HG03095 (cell line): ENCODE measurements around the gene HLCS.
"Not testable (repeated sequence)": the region's sequence is repeated elsewhere in the genome, so short reads cannot be mapped to it uniquely, and the experiment has no call there.

ENCODE experiments used
- ATAC-seq: cut with Tn5 transposase; IDR thresholded peaks from one replicate; pipeline ENCODE4 v1.9.1; 2021; ENCODE audit warnings: moderate library complexity; ENCODE audit not compliant: unreplicated experiment

Gene HLCS

DNA sequence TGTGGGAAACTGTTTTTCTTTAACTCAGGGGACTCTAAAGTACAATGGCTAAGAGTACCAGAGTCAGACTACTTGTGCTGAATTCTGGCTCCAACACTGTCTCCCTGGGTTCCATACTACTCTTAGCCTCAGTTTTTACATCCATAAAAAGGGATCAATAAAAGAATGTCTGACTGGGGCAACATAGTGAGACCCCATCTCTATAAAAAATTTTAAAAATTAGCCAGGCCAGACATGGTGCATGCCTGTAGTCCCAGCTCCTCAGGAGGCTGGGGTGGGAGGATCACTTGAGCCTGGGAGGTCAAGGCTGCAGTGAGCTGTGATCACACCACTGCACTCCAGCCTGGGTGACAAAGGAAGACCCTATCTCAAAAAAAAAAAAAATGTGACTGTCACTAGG, 150.4 kb downstream of the HLCS start:
- ATAC-seq = not testable (repeated sequence)

DNA sequence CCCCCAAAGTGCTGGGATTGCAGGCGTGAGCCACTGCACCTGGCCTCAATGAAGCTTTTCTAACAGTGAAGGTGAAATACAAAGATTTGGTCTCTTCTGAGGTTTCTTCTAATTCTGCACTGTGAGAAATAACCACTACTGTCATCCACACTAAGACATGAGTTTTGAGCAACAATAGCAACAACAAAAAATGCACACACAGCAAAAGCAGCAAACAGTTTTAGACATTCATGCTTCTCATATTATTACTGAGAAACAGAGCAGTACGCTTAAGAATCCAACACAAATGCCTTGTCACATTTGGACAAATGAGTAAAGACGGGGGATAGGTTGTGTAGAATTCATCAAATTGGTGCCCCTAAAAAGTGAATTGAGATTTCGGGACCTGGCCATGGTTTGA, 151.2 kb downstream of the HLCS start:
- ATAC-seq = no peak

DNA sequence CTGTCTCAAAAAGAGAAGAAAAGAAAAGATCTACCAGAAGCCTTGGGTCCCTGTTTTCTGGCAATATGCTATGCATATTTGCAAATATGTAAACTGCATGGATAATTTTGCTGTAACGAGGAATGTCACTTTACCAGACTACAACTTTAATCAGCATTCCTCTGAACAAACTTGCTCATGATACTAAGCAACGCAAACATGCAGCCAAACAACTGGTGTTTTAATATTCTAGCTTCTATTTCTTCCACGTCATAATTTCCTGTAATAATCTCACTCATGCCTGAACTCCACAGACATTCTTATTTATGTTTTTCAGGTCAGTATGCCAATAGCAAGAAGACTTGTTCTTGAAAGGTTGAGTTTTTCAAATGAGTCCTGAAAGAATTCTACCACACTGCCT, 153.4 kb downstream of the HLCS start:
- no peak for ATAC-seq

DNA sequence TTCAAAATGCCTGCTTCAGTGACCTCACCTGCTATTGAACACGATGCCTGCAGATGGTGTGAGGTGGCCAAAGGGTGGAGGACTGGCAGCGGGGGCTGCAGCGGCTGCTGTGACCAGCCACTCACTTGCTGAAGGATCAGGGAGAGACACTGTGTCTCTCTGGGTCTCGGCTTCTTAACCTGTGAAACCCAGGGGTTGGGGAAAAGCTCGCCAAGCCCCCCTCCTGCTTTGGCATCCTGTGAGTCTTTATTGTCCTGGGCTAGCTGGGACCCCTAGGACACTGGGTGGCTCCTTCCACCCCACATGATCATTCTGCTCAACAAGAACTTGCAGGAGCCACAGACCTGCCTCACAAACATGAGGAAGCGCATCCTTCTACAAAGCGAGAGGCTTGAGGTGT, 154.7 kb downstream of the HLCS start:
- ATAC-seq = no peak

DNA sequence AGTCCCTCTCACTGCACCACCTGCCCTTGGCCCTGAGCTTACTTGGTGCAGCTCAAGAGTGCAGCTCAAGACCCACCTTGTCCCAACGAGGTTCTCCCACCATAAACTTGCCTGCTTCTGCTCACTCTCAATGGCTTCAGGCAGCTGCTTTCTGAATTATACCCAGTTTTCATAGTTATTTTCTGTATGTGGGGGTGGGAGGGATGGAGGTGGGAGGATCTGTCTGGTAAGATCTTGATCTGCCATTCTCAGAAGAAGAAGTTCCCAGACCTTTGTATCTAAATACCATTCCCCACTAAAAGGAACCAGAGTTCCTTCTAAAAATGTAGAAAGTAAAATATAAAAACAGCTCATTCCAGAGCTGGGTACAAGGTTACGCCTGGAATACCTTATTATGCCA, 156.0 kb downstream of the HLCS start:
- ATAC-seq = no peak

DNA sequence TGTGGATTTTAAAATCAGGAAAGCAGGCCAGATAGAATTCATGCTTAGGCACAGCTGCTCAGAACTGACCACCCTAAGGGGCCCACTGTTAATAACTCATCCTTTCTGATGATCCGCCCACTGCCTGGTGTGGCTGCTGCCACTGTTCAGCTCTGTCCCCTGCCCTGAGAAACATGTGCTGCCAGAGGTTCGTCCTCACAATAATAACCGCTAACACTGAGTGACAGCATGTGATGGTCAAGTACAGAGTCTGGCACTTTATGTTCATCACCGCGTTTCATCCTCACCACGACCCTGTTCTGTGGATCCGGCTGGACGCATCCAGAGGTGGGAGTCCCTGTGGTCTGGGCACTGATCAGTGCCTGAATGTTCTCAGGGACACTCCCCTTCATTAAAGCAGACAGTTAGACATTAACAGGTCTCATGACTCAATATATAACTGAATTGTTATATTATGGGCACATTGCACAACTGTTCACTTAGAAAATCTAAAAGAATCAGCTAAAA, 159.0 kb downstream of the HLCS start:
- no peak for ATAC-seq

DNA sequence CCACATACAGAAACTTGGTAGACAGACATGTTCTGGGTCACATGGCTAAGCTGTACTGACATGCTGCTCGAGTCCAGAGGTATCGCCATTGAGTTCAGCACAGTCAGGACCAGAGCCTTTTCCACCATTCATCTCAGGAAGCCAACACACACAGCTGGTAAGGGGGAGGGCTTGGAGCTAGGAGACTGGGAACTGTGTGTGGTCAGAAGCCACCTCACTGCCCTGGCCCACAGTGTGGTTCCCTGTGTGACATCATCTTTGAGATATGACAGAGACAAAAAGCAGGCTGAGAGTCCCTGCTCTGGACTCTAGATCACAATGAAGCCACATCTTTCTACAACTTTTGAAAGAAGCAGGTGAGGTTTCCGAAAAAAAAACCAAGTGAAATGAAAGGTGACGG, 160.4 kb downstream of the HLCS start:
- no peak for ATAC-seq

DNA sequence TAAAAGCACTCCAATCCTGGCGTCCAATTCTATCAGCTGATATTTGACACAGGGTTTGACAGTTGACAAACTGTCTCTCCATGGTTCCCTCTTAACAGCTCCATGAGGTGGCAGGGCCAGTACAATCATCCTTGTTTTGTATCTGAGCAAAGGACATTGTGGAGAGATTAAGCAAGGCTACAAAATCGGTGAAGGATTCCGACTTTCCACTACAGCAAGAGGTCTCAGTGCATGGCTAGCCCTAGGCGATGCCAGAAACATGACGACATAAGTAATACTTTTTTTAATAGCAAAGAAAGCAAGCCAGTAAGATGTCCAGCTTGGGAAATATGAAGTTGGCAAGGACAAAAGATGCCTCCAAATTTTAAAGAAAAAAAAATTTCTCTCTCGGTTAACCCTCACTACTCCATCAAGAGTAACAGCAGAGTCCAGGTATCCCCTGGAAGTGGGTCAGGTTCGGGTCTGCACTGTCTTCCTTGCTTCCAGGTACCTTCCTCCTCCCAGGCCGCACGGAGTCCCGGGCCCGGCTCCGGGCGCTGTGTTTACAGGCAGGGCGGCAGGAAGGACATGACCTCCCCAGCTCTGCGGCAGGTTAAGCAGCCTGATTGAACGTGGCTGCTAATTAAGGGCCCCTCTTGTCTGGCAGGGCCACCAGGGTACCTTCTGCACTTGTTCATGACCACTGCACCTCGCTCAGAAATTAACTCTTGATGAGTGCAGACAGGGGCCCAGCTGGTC, 161.4 kb downstream of the HLCS start:
- ATAC-seq = no peak

DNA sequence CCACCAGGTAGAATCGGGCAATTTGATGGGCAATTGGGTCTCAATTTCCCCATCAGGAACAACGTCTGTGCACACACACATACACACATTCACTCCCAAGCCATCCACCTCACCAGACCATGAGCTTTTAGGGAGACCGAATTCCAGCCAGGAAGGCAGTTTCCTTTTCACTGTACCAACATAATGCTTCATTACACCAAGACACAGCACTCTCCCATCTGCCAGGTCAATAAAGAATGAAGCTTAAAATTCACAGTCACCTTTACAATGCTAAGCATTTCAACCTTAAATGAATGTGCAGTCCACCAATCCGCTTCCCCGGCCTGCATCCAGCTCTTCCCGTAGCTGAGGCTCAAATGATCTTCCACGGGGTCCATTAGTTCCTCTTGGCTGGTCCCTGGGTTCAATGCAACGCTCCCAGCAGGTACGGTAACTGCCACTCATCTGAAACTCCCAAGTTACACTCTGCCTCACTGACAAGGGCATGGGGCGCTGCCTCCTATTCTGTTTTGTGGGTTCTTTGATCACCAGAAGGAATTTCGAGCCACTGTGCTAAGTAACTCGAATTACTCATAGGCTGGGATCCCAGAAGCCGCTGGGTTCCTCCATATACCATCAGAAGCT, 162.5 kb downstream of the HLCS start:
- no peak for ATAC-seq

DNA sequence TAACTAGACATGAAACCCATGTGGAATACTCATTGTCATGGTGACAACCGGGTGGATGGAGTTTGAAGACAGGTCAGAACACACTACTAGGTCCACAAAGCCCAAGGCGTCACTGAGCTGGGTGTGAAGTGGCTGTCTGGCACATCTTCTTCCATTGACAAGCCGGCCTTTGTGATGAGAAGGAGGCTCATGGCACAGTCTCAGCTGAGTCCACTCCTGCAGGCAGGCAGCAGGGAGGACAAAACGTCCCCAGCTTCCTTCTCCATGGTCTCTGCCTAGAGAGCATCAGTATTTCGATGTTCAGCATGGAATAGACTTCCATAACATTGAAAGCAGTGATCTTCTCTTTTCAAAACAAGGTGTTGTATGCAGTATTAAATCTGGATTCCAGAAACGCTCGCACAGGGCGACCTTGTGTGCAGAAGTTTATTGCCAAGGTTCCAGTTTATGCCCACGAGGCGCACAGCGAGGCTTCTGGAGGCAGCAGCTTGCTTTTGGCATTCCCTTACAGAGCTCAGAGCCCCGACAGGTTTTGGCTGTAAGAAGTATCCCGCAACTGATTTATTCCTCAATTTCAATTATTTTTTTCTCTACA, 163.3 kb downstream of the HLCS start:
- ATAC-seq = no peak

DNA sequence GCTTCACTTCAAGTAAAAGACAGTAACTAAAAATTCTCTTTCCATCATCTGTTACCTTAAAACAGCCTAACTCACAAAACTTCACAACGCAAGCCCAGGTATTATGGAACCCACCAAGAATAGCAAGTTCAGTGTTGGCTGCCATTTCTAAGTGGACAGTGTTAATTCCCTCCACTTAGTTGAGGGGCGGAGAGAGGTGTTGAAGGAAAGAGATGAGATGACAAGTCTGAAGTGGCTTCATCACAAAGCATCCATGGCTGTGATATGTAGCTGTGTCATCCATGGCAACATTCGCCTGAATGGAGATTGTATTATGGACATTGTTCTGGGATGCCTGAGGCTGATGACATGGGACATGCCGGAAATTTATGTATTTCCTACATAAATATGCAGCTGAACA, 165.7 kb downstream of the HLCS start:
- ATAC-seq = no peak

DNA sequence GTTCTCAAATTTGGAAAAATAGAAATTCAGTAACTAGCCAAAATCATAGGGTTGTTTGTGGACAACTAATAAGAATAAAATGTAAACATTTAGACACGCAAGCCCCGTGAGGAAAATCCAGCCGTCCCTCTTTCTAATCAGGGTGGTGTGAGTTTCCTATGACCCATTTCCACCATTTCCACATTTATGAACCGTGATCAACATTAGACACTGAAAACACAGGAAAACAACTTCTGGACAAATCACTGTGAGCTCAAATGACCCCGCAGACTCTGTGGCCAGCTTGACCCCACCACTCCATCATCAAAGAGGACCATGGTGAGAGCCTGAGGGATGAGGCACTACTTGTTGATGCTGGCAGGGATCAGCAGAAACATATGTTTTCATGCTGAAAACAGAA, 166.6 kb downstream of the HLCS start:
- ATAC-seq = no peak

DNA sequence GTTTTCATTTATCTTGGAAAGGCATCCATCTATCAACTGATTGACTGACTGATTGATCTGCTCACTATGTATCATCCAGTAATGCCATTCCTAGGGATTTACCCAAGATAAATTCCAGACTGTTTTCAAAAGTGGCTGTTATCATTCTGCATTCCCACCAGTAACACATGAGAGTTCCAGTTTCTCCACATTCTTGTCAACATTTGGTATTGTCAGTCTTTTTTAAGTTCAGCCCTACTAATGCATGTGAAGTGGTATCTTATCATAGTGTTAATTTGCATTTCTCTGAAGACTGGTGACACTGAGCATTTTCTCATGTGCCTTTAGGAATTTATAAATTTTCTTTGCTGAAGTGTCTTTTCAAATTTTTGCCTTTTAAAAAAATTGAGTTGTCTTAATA, 168.0 kb downstream of the HLCS start:
- ATAC-seq = no peak

DNA sequence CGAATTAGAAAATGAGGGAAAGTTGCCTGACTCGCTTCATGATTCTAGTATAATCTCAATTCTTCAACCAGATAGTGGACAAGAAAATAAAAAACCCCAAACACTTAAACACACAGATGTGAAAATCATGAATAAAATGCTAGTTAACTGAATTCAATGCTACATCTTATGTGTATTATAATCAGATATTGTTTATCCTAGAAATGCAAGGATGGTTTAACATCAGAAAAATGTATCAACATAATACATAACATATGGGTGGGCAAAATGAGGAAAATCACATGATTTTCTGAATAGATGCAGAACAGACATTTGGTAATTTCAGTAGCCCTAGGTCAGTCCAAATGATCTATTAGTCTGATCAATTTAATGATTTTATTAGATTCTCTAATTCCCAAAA, 170.4 kb downstream of the HLCS start:
- ATAC-seq = no peak

DNA sequence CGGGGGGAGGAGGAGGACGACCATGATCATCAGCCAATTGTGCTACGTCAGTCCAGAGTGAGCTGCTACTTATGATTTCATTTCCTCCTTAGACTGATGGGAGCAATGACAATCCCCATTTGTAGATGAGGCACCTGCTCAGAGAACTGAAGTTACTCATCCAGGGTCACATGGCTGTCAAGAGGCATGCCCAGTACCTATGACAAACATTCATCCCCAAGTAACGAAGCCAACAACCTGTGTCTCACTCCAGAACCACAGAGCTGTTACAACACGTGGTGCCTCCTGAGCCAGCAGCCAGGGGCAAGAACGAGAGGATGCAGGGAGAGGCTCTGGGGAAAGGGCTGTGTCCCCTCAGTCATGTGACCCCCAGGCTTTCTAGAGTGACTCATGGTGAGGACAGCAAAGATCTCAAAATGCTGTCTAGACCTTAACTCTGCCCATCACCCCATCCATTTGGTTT, 173.9 kb downstream of the HLCS start:
- ATAC-seq = no peak

DNA sequence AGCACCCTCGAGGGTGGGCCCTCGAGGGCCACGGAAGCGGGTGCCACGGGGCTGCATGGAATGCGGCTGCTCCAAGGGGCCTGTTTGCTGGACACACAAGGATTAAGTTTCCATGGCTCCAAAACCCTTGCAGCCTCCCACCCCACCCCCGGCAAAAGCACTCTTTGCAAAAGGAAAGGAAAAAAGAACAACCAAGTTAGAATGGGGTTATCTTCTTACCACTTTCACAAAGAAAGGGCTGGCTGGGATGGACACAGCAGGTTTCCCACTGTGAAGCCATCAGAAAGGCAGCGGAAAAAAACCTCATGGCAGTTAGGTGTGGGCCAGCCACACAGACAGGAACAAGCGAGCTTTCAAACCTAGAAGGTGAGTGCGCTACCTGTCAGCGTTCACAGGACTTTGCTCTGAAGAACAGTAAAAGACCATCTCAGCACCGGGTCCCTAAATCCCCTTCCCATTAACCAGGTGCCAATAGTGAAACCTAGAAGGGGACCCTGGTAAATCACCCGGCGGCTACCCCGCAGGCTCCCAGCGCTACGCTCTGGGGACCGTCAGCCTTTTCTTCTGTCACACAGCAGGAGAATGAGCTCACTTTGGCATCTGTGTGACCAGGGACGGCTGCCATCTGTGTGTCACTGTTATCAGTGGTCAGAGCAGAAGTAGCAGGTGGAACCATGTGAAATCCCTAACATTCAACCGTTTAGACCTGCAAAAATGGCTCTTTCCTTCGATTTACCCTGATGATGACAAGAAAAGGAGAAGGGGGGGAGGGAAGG, 174.6 kb downstream of the HLCS start:
- no peak for ATAC-seq

DNA sequence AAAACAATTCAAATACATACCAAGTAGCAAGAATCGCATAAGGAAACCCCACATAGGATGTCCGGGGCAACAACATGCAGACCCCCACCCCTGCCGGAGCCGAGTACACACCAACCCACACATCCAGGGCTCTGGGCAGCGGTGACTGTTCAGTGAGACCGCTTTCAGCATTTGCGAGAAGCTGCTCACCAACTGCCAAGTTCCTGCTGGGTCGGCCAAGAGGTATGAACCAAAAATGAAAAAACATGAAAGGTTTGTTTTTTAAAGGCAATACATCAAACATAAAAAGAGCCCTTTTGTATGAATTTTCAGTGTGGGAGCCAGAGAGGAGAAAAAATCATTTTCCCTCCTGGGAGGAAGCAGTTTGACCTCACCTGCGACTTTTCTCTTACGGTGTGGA, 175.3 kb downstream of the HLCS start:
- no peak for ATAC-seq

DNA sequence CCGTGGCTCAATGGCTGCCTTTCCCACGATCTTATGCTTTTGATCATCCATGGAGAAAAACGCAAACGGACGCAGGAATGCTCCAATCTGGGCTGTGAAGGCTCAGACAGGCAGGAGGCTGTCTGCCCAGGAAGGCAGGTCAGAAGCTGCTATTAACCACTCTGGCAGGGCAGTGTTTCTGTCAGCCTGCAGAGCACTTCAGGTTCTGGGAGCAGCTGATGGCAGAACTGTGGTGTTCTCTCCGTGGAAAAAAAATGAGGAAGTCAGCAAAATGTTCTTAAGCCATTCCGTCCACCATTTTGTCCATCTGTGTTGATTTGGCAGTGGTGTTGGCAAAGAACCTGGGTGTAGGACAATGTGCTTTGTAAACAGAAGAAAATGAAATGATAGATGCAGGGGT, 175.9 kb downstream of the HLCS start:
- ATAC-seq = no peak

DNA sequence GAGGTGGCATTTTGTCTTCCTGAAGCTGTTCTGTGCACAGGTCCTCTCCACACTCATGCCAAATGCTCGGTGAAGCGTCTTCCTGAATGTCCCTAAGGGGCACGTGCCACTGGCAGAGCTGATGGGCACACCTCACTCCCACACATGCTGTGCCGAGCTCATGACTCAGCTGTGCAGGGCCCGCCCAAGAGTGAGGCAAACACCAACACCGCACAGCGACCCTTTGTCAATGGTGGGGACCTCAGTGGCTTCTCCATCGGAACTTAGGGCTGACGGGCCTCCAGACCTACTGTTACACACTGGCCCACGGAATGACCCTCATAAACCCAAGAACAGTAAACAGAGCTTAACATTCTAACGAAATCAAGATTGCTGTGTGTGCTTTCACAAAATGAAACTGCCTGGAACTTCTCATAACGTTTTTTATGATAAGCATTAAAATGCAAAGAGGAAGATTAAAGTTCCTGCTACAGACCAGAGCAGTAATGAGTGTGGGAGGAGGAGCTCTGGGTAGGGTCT, 178.3 kb downstream of the HLCS start:
- no peak for ATAC-seq

DNA sequence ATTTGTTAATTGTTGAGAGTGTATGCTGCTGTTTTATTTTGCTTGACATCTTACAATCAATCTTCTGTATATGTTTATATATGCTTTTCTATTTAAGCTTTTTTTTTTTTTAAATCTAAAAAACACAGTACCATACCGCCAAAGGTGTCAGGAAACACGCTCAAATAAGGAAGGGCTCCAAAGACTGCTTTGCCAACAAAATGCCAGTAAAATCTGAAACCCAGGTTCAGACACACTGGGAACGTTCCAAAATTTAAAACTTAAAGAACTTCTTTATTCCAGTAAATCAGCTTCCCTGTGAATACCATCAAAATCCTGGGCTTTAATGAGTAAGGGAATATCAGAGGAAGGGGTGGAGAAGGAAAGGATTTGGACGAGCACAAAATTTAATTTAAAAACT, 180.3 kb downstream of the HLCS start:
- no peak for ATAC-seq

DNA sequence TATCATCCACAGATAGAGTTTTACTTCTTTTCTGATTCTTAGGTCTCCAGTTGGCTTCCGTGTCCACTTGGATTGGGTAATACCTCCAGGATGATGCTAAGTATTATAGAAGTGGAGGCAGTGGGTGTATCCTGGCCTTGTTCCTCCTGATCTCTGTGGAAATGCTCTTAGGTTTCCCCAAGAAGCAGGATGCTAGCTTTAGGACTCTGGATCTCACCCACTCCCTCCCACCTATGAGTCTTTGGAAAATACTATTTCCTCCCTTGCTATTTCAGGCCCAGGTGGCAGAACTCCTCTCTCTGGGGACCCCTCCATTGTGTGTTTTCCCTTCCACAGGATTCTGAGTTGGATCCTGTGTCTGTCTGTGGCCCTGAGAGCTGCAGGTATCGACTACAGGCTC, 180.9 kb downstream of the HLCS start:
- ATAC-seq = no peak
